ENCODE measurements around the gene ALKBH4. TPM values are rescaled to one million over a fixed set of nuclear protein-coding genes. Genes with fewer than 3 reads are reported as not detected.
"Not testable (repeated sequence)": the region's sequence is repeated elsewhere in the genome, so short reads cannot be mapped to it uniquely, and the experiment has no call there.

The ALKBH4 gene
- total RNA-seq, 1 experiment from 2014 or later, result 31.0 TPM

DNA sequence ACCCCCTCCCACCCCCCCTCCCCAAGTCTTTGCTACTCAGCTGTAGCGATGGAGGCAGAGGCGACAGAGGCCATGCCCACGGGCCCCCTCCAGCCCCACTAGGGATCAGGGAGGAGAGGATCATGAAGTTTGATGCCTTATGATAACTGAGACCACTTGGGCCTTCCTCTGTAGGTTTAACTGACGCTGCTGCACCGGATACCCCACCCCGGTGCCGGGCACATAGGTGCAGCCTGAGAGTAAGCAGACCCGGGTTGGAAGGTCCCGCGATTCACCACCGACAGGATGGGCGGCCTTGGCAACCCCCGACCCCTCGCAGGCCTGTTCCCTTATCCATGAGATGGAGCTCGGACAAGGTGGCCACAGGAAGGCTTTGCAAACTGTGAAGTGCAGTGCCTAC, 29.4 kb upstream of the ALKBH4 start:
- BruUV-seq (replicated peaks), result TSS peak; percentile 73
- H3K9me2 ChIP-seq (replicated peaks; ENCODE audit: low read length); POLR2A ChIA-PET (ENCODE audit: unreplicated experiment); H3K4me1 ChIP-seq (ENCODE audit: insufficient read depth, low read length); H3K27ac ChIP-seq (ENCODE audit: low read length); intact Hi-C loops (cut with micrococcal nuclease); H4K20me1 ChIP-seq (ENCODE audit: low read length); H3F3A ChIP-seq (ENCODE audit: low read length, unreplicated experiment); CTCF ChIA-PET; DNase-seq; H3K79me2 ChIP-seq (ENCODE audit: low read length); H3K4me3 ChIP-seq (ENCODE audit: low read length); H3K9ac ChIP-seq (ENCODE audit: low read length); H3K27me3 ChIP-seq (ENCODE audit: low read length); H2AFZ ChIP-seq (ENCODE audit: low read length); H3K9me3 ChIP-seq (ENCODE audit: low read length); ATAC-seq; H3K36me3 ChIP-seq (ENCODE audit: low read depth, low read length): not testable (repeated sequence)
- H3K4me2 ChIP-seq (ENCODE audit: low read length), result 0 out of 2 replicates have a peak overlapping the region, but pooled peaks have one; percentile 41

DNA sequence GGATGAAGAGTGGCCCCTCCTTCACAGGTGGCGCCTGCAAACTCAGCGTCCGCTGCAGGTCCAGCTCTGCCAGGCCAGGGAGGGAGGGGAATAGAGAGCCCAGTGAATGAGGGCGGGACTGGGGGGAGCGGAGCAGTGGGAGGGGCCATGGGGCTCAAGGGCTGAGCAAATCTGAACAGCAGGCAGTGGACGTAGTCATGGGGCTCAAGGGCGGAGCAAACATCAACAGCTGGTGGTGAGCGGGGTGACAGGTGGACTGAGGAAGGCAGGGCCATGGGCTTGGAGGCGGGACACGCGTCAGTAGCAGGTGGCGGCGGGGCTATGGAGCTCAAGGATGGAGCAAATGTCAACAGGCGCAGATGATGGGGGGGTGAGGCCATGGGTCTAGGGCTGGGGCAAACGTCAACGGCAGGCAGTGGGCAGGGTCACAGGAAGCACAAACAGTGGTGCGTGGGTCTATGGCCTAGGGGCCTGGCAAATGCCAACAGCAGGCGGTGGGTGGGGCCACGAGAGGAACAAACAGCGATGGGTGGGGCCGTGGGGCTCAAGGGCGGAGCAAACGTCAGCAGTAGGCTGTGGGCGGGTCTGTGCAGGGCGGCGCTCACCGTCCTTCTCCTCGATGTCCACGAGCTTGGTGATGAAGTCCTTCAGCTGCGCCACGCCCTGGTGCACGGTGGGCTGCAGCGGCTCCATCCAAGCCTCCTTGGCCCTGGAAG, 28.7 kb upstream of the ALKBH4 start:
- H3K27ac ChIP-seq (ENCODE audit: low read length); H3K9me2 ChIP-seq (replicated peaks; ENCODE audit: low read length); H3K27me3 ChIP-seq (ENCODE audit: low read length); H3K4me1 ChIP-seq (ENCODE audit: insufficient read depth, low read length); intact Hi-C loops (cut with micrococcal nuclease); H3K4me3 ChIP-seq (ENCODE audit: low read length); H4K20me1 ChIP-seq (ENCODE audit: low read length); CTCF ChIA-PET; POLR2A ChIA-PET (ENCODE audit: unreplicated experiment); H3K9me3 ChIP-seq (ENCODE audit: low read length); BruUV-seq (replicated peaks); H3K4me2 ChIP-seq (ENCODE audit: low read length); H3K79me2 ChIP-seq (ENCODE audit: low read length); H3K9ac ChIP-seq (ENCODE audit: low read length); H2AFZ ChIP-seq (ENCODE audit: low read length); H3K36me3 ChIP-seq (ENCODE audit: low read depth, low read length); DNase-seq; H3F3A ChIP-seq (ENCODE audit: low read length, unreplicated experiment): not testable (repeated sequence)
- peak; percentile 67 for ATAC-seq

DNA sequence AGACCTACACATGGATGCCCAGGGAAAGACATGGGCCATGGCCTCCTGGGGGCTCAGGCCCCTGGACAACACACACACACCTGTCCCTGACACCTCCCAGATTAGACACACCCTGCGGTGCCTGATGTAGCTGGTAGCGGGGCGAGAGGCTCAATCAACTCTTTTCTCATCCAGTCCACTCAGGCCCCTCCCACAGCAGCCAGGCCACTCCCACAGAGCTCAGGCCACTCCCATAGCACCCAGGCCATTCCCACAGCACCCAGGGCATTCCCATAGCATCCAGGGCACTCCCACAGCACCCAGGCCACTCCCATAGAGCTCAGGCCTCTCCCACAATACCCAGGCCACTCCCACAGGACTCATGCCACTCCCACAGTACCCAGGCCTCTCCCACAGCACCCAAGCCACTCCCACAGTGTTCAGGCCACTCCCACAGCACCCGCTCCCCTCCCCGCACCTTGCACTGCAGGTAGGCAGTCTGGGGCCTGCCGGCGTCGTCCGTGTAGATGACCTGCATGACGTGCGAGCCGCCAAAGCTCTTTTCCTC, 25.9 kb upstream of the ALKBH4 start:
- H3F3A ChIP-seq (ENCODE audit: low read length, unreplicated experiment); H3K4me3 ChIP-seq (ENCODE audit: low read length); H3K9me3 ChIP-seq (ENCODE audit: low read length); H3K27ac ChIP-seq (ENCODE audit: low read length); H3K4me2 ChIP-seq (ENCODE audit: low read length); H3K27me3 ChIP-seq (ENCODE audit: low read length); H3K9ac ChIP-seq (ENCODE audit: low read length); H3K9me2 ChIP-seq (replicated peaks; ENCODE audit: low read length); CTCF ChIA-PET; H4K20me1 ChIP-seq (ENCODE audit: low read length); DNase-seq; BruUV-seq (replicated peaks); H3K79me2 ChIP-seq (ENCODE audit: low read length); H3K4me1 ChIP-seq (ENCODE audit: insufficient read depth, low read length); POLR2A ChIA-PET (ENCODE audit: unreplicated experiment); H3K36me3 ChIP-seq (ENCODE audit: low read depth, low read length); intact Hi-C loops (cut with micrococcal nuclease); H2AFZ ChIP-seq (ENCODE audit: low read length): not testable (repeated sequence)
- peak; percentile 84 for ATAC-seq

DNA sequence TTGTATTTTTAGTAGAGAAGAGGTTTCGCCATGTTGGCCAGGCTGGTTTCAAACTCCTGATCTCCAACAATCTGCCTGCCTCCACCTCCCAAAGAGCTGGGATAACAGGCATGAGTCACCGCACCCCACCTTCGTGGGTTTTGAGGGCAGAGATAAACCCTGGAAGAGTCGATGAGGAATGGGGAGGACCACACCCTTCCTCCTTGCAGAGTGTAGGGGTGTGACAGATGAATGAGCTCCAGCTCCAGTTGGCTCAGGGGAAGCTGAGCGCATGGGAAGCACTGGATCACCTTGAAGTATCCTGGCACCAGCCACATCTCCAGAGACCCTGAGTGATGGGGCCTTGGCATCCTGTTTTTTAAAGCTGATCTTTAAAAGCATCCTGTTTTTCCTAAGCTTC, 19.7 kb upstream of the ALKBH4 start:
- H3K4me1 ChIP-seq (ENCODE audit: insufficient read depth, low read length); H4K20me1 ChIP-seq (ENCODE audit: low read length); DNase-seq; H3K9me3 ChIP-seq (ENCODE audit: low read length); H2AFZ ChIP-seq (ENCODE audit: low read length); H3K27me3 ChIP-seq (ENCODE audit: low read length); H3K79me2 ChIP-seq (ENCODE audit: low read length); BruUV-seq (replicated peaks); POLR2A ChIA-PET (ENCODE audit: unreplicated experiment); H3F3A ChIP-seq (ENCODE audit: low read length, unreplicated experiment); H3K4me3 ChIP-seq (ENCODE audit: low read length); H3K27ac ChIP-seq (ENCODE audit: low read length); H3K9me2 ChIP-seq (replicated peaks; ENCODE audit: low read length); intact Hi-C loops (cut with micrococcal nuclease); H3K9ac ChIP-seq (ENCODE audit: low read length); H3K4me2 ChIP-seq (ENCODE audit: low read length); CTCF ChIA-PET; H3K36me3 ChIP-seq (ENCODE audit: low read depth, low read length): not testable (repeated sequence)
- ATAC-seq, result peak; percentile 60

DNA sequence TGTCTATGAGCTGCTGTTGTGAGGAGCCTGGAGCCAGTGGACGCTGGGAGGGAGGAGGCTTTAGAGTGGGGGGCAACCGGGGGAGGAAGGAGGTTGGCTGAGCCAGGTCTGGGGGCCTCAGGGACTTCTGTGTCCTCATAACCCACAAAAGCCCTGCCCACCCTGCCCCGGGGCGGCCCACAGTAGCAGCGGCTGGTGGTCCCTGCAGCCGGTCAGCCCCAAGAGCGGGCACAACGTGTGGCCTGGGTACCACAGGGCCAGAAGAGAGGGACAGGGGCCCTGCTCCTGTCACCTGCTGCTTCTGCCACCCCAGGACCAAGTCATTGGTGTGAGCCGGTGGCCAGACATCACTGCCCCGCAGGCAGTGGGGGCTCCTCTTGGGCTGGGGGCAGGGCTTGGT, 17.3 kb upstream of the ALKBH4 start:
- H3K79me2 ChIP-seq (ENCODE audit: low read length); ATAC-seq; H2AFZ ChIP-seq (ENCODE audit: low read length); intact Hi-C loops (cut with micrococcal nuclease); H3K36me3 ChIP-seq (ENCODE audit: low read depth, low read length); H3K9ac ChIP-seq (ENCODE audit: low read length); POLR2A ChIA-PET (ENCODE audit: unreplicated experiment); CTCF ChIA-PET; H3K4me2 ChIP-seq (ENCODE audit: low read length); H4K20me1 ChIP-seq (ENCODE audit: low read length); H3K4me1 ChIP-seq (ENCODE audit: insufficient read depth, low read length); DNase-seq; H3F3A ChIP-seq (ENCODE audit: low read length, unreplicated experiment); BruUV-seq (replicated peaks); H3K4me3 ChIP-seq (ENCODE audit: low read length); H3K27me3 ChIP-seq (ENCODE audit: low read length); H3K9me2 ChIP-seq (replicated peaks; ENCODE audit: low read length); H3K27ac ChIP-seq (ENCODE audit: low read length); H3K9me3 ChIP-seq (ENCODE audit: low read length): not testable (repeated sequence)

DNA sequence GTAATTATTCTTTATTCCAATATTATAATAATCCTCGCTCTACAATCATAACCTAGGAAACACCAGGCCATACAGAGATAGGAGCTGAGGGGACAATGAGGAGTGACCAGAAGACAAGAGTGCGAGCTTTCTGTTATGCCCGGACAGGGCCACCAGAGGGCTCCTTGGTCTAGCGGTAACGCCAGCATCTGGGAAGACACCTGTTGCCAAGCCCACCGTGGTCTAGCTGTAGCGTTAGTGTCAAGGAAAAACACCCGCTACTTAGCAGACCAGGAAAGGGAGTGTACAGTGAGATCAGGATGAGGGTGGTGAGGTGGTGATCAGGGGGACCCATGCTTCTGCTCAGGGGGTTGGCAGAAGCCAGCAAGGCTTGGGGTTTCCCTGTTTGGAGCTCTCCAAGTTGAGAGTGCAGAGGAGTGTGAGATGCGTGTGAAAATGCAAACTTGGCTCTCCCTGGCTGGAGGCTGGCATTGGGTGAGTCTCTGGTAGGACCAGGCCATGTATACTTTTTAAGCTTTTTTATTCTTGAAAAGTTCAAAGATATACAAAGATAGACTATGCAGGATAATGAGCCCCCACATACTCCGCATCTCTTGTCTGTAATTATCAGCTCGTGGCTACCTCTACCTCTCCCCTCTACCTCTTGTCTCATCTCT, 15.4 kb upstream of the ALKBH4 start:
- H3K4me2 ChIP-seq (ENCODE audit: low read length); H3K4me1 ChIP-seq (ENCODE audit: insufficient read depth, low read length); H3K27ac ChIP-seq (ENCODE audit: low read length); H3K9me3 ChIP-seq (ENCODE audit: low read length); H3K9ac ChIP-seq (ENCODE audit: low read length); H3K79me2 ChIP-seq (ENCODE audit: low read length); BruUV-seq (replicated peaks); H4K20me1 ChIP-seq (ENCODE audit: low read length); H3K36me3 ChIP-seq (ENCODE audit: low read depth, low read length); intact Hi-C loops (cut with micrococcal nuclease); POLR2A ChIA-PET (ENCODE audit: unreplicated experiment); DNase-seq; H2AFZ ChIP-seq (ENCODE audit: low read length); H3K9me2 ChIP-seq (replicated peaks; ENCODE audit: low read length); H3K27me3 ChIP-seq (ENCODE audit: low read length); H3F3A ChIP-seq (ENCODE audit: low read length, unreplicated experiment); H3K4me3 ChIP-seq (ENCODE audit: low read length): not testable (repeated sequence)
- CTCF ChIA-PET, result interaction anchor here (1.2 kb wide), 1 partner anchor 192 kb away, joined by 7 read pairs; no protein-coding TSS in a partner anchor
- ATAC-seq, result peak; percentile 18; the same call in 1 of the 2 replicates
